GM23338 (cell line): ENCODE data around the gene VPS35. TPM values are rescaled to one million over a fixed set of nuclear protein-coding genes. Genes with fewer than 3 reads are reported as not detected.

Experiments used
- ATAC-seq: fragments of 200-7000 bp; cut with Tn5 transposase; 3 replicates; pipeline ENCODE4 v1.9.1; 2020
- DNase-seq: peaks from one replicate; pipeline ENCODE4 v3.0.0-alpha.2; 2015; ENCODE audit warnings: low spot score
- H2AFZ ChIP-seq: fragments of 200-600 bp; sonication (generic); 2 replicates; pipeline ENCODE4 v1.8.0; 2016; ENCODE audit warnings: antibody characterized with exemption, mild to moderate bottlenecking, moderate library complexity
- H3F3A ChIP-seq: fragments of 200-600 bp; sonication (generic); replicated peaks from 2 replicates; pipeline ENCODE4 v1.8.0; 2017; ENCODE audit warnings: antibody characterized with exemption, mixed run types, low read depth
- H3K27ac ChIP-seq: fragments of 200-600 bp; sonication (generic); 2 replicates; pipeline ENCODE4 v1.6.1; 2016; ENCODE audit warnings: low read depth
- H3K27me3 ChIP-seq: fragments of 200-600 bp; sonication (generic); 2 replicates; pipeline ENCODE4 v1.8.0; 2016; ENCODE audit warnings: mild to moderate bottlenecking, mixed run types, moderate library complexity; ENCODE audit not compliant: insufficient read depth
- H3K36me3 ChIP-seq: fragments of 200-600 bp; sonication (generic); 2 replicates; pipeline ENCODE4 v1.8.0; 2016; ENCODE audit warnings: mild to moderate bottlenecking; ENCODE audit not compliant: insufficient read depth
- H3K4me1 ChIP-seq: fragments of 200-600 bp; sonication (generic); 2 replicates; pipeline ENCODE4 v1.8.0; 2016; ENCODE audit warnings: mild to moderate bottlenecking, moderate library complexity; ENCODE audit not compliant: insufficient read depth
- H3K4me2 ChIP-seq: fragments of 200-600 bp; sonication (generic); 2 replicates; pipeline ENCODE4 v1.7.1; 2017; ENCODE audit warnings: mixed run types
- H3K4me3 ChIP-seq: fragments of 200-600 bp; sonication (generic); 2 replicates; pipeline ENCODE4 v1.6.1; 2016; ENCODE audit warnings: mixed run types
- H3K79me2 ChIP-seq: fragments of 200-600 bp; sonication (generic); replicated peaks from 2 replicates; pipeline ENCODE4 v1.8.0; 2017; ENCODE audit warnings: mild to moderate bottlenecking; ENCODE audit not compliant: insufficient read depth
- H3K9me2 ChIP-seq: fragments of 200-600 bp; sonication (generic); 2 replicates; pipeline ENCODE4 v1.8.0; 2017; ENCODE audit not compliant: insufficient read depth
- H4K20me1 ChIP-seq: fragments of 200-600 bp; sonication (generic); replicated peaks from 2 replicates; pipeline ENCODE4 v1.8.0; 2017; ENCODE audit warnings: mild to moderate bottlenecking; ENCODE audit not compliant: insufficient read depth
- H3K27ac Mint-ChIP-seq: 2 replicates; pipeline ENCODE4 v1.8.0; 2020; ENCODE audit warnings: inconsistent platforms, mild to moderate bottlenecking, moderate library complexity, mixed read lengths
- H3K27me3 Mint-ChIP-seq: 3 replicates; pipeline ENCODE4 v1.8.0; 2022; ENCODE audit warnings: low read depth, mild to moderate bottlenecking, moderate library complexity, mixed read lengths, inconsistent platforms; ENCODE audit not compliant: insufficient read depth, poor library complexity
- H3K36me3 Mint-ChIP-seq: 3 replicates; pipeline ENCODE4 v1.8.0; 2021; ENCODE audit warnings: low read depth, mild to moderate bottlenecking, inconsistent platforms, moderate library complexity, mixed read lengths
- H3K4me1 Mint-ChIP-seq: 3 replicates; pipeline ENCODE4 v1.8.0; 2020; ENCODE audit warnings: mild to moderate bottlenecking, inconsistent platforms, mixed read lengths
- H3K4me3 Mint-ChIP-seq: 3 replicates; pipeline ENCODE4 v1.8.0; 2021; ENCODE audit warnings: moderate library complexity, mild to moderate bottlenecking, inconsistent platforms, mixed read lengths
- H3K9me3 Mint-ChIP-seq: 3 replicates; pipeline ENCODE4 v1.8.0; 2020; ENCODE audit warnings: moderate library complexity, mild to moderate bottlenecking, inconsistent platforms, mixed read lengths
- CREB1 ChIP-seq: fragments of 250-450 bp; sonication (Bioruptor Pico); IDR thresholded peaks from 2 replicates; pipeline ENCODE4 v1.5.0; 2020; ENCODE audit warnings: low read depth, mild to moderate bottlenecking, moderate library complexity
- EZH2 ChIP-seq: fragments of 200-600 bp; sonication (generic); IDR thresholded peaks from one replicate; pipeline ENCODE4 v1.8.0; 2017; ENCODE audit warnings: antibody characterized with exemption, mild to moderate bottlenecking, low read depth; ENCODE audit not compliant: unreplicated experiment
- EZH2phosphoT487 ChIP-seq: fragments of 200-600 bp; sonication (generic); IDR thresholded peaks from one replicate; pipeline ENCODE4 v1.8.1; 2018; ENCODE audit warnings: antibody characterized with exemption; ENCODE audit not compliant: unreplicated experiment
- JUNB ChIP-seq: IDR thresholded peaks from one replicate; pipeline ENCODE4 v1.6.1; 2016; ENCODE audit warnings: antibody characterized with exemption; ENCODE audit not compliant: unreplicated experiment
- NANOG ChIP-seq: IDR thresholded peaks from 2 replicates; pipeline ENCODE4 v1.6.1; 2016; ENCODE audit warnings: antibody characterized with exemption, borderline replicate concordance
- POLR2AphosphoS5 ChIP-seq: IDR thresholded peaks from 2 replicates; pipeline ENCODE4 v1.6.1; 2016; ENCODE audit warnings: antibody characterized with exemption, low read depth
- STAT1 ChIP-seq: IDR thresholded peaks from one replicate; pipeline ENCODE4 v1.6.1; 2016; ENCODE audit warnings: antibody characterized with exemption; ENCODE audit not compliant: unreplicated experiment
- ZNF114 ChIP-seq: fragments of 250-450 bp; sonication (Bioruptor Pico); IDR thresholded peaks from 2 replicates; pipeline ENCODE4 v1.5.0; 2020; ENCODE audit warnings: mild to moderate bottlenecking, moderate library complexity
- ZNF331 ChIP-seq: fragments of 250-450 bp; sonication (Bioruptor Pico); IDR thresholded peaks from 2 replicates; pipeline ENCODE4 v1.5.0; 2020; ENCODE audit warnings: low read depth, mild to moderate bottlenecking, moderate library complexity
- polyA plus RNA-seq: library from polyadenylated mRNA; unstranded; fragments of >200 nt; fragmentation: Nextera tagmentation; extraction: Ambion mirVana; gene quantifications from 2 replicates; pipeline ENCODE4 v1.2.1, GENCODE V29; 2016
- total RNA-seq: library from RNA; depleted of rRNA; stranded (reverse); fragments of >200 nt; shearing (Covaris generic); gene quantifications from 2 replicates; pipeline ENCODE4 v1.2.3, GENCODE V29; 2014
- TF ChIP-seq, protein P1 (sequence below): fragments of 250-450 bp; sonication (Bioruptor Pico); IDR thresholded peaks from 2 replicates; pipeline ENCODE4 v1.5.0; 2020; ENCODE audit warnings: mild to moderate bottlenecking, moderate library complexity
- TF ChIP-seq, protein P2 (sequence below), 2 experiments: fragments of 200-600 bp in 1 of 2; sonication (generic) in 1 of 2; conservative IDR thresholded peaks; 2 replicates each; pipeline versions ENCODE4 v1.5.1 to v1.6.1; 2016 to 2017; ENCODE audit warnings: antibody characterized with exemption in 2 of 2, low read depth in 2 of 2, mild to moderate bottlenecking in 2 of 2, moderate library complexity in 1 of 2
- TF ChIP-seq, protein P3 (sequence below): IDR thresholded peaks from one replicate; pipeline ENCODE4 v1.6.1; 2018; ENCODE audit warnings: antibody characterized with exemption; ENCODE audit not compliant: unreplicated experiment
- TF ChIP-seq, protein P4 (sequence below): IDR thresholded peaks from 2 replicates; pipeline ENCODE4 v1.6.1; 2016; ENCODE audit warnings: antibody characterized with exemption

The VPS35 gene
- total and polyA plus RNA-seq, 2 experiments from 2014 or later, result 31.1 to 40.0 TPM

DNA sequence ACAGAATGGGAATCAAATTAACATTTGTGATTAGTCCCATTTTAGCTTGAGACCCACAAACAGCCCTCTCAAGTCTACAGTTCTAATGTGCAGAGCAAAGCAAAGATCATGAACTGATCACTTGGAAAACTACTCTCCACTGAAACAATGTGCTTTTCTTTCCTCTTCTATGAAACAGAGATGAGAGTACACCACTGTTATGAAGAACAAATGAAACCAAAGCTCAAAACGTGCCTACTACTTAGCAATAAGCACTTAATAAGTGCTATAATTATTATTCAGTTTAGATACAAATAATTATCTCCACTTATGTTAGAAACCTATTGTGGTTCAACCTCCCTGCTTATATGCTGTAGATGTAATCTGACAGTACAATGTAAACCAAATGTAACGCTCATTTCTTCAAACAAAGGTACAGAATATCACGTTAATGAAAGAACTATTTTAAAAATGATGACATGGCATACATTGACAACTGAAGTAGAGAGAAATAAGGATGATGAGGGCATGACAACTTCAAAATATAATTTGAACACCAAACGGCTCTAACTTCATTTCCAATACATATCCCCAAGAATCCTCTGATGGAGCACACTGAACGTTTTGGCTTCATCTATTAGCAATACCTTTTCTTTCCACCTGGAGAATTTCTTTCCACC lies 2.0 kb downstream of the VPS35 start:
- DNase-seq, result no peak
- Histone ChIP-seq H3K27ac (no peak overlapping the region), H3K27me3 (no peaks in the 10 kb centered on the region), H3F3A (no peaks in the 10 kb centered on the region), H3K4me1 (peaks cover 36% of the 10 kb centered on the region), H3K79me2 (peaks cover 88% of the 10 kb centered on the region), H4K20me1 (peaks cover 52% of the 10 kb centered on the region), H2AFZ (no peak overlapping the region), H3K9me2 (no peaks in the 10 kb centered on the region), H3K36me3 (peaks cover 2% of the 10 kb centered on the region; the same call in 1 of the 2 replicates), H3K4me3 (peak overlapping the region; percentile 87), H3K4me2 (peak overlapping the region; percentile 85)
- TF ChIP-seq, protein P1, sequence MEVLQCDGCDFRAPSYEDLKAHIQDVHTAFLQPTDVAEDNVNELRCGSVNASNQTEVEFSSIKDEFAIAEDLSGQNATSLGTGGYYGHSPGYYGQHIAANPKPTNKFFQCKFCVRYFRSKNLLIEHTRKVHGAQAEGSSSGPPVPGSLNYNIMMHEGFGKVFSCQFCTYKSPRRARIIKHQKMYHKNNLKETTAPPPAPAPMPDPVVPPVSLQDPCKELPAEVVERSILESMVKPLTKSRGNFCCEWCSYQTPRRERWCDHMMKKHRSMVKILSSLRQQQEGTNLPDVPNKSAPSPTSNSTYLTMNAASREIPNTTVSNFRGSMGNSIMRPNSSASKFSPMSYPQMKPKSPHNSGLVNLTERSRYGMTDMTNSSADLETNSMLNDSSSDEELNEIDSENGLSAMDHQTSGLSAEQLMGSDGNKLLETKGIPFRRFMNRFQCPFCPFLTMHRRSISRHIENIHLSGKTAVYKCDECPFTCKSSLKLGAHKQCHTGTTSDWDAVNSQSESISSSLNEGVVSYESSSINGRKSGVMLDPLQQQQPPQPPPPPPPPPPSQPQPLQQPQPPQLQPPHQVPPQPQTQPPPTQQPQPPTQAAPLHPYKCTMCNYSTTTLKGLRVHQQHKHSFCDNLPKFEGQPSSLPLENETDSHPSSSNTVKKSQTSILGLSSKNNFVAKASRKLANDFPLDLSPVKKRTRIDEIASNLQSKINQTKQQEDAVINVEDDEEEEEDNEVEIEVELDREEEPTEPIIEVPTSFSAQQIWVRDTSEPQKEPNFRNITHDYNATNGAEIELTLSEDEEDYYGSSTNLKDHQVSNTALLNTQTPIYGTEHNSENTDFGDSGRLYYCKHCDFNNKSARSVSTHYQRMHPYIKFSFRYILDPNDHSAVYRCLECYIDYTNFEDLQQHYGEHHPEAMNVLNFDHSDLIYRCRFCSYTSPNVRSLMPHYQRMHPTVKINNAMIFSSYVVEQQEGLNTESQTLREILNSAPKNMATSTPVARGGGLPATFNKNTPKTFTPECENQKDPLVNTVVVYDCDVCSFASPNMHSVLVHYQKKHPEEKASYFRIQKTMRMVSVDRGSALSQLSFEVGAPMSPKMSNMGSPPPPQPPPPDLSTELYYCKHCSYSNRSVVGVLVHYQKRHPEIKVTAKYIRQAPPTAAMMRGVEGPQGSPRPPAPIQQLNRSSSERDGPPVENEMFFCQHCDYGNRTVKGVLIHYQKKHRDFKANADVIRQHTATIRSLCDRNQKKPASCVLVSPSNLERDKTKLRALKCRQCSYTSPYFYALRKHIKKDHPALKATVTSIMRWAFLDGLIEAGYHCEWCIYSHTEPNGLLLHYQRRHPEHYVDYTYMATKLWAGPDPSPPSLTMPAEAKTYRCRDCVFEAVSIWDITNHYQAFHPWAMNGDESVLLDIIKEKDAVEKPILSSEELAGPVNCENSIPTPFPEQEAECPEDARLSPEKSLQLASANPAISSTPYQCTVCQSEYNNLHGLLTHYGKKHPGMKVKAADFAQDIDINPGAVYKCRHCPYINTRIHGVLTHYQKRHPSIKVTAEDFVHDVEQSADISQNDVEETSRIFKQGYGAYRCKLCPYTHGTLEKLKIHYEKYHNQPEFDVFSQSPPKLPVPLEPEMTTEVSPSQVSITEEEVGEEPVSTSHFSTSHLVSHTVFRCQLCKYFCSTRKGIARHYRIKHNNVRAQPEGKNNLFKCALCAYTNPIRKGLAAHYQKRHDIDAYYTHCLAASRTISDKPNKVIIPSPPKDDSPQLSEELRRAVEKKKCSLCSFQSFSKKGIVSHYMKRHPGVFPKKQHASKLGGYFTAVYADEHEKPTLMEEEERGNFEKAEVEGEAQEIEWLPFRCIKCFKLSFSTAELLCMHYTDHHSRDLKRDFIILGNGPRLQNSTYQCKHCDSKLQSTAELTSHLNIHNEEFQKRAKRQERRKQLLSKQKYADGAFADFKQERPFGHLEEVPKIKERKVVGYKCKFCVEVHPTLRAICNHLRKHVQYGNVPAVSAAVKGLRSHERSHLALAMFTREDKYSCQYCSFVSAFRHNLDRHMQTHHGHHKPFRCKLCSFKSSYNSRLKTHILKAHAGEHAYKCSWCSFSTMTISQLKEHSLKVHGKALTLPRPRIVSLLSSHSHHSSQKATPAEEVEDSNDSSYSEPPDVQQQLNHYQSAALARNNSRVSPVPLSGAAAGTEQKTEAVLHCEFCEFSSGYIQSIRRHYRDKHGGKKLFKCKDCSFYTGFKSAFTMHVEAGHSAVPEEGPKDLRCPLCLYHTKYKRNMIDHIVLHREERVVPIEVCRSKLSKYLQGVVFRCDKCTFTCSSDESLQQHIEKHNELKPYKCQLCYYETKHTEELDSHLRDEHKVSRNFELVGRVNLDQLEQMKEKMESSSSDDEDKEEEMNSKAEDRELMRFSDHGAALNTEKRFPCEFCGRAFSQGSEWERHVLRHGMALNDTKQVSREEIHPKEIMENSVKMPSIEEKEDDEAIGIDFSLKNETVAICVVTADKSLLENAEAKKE (CRISPR knock-in tag), result no peak
- TF ChIP-seq NANOG, result no peak
- TF ChIP-seq ZNF114 (CRISPR knock-in tag), result no peak
- TF ChIP-seq EZH2, result no peak
- TF ChIP-seq STAT1, result no peak
- no peak for TF ChIP-seq CREB1
- no peak for TF ChIP-seq EZH2phosphoT487
- TF ChIP-seq, protein P2, sequence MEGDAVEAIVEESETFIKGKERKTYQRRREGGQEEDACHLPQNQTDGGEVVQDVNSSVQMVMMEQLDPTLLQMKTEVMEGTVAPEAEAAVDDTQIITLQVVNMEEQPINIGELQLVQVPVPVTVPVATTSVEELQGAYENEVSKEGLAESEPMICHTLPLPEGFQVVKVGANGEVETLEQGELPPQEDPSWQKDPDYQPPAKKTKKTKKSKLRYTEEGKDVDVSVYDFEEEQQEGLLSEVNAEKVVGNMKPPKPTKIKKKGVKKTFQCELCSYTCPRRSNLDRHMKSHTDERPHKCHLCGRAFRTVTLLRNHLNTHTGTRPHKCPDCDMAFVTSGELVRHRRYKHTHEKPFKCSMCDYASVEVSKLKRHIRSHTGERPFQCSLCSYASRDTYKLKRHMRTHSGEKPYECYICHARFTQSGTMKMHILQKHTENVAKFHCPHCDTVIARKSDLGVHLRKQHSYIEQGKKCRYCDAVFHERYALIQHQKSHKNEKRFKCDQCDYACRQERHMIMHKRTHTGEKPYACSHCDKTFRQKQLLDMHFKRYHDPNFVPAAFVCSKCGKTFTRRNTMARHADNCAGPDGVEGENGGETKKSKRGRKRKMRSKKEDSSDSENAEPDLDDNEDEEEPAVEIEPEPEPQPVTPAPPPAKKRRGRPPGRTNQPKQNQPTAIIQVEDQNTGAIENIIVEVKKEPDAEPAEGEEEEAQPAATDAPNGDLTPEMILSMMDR (conservative IDR thresholded peaks at IDR 0.05; ENCODE audit: low read depth in 2 of 2), result no peak
- TF ChIP-seq JUNB, result no peak
- no peak for TF ChIP-seq POLR2AphosphoS5
- TF ChIP-seq ZNF331 (CRISPR knock-in tag), result no peak
- TF ChIP-seq, protein P3, sequence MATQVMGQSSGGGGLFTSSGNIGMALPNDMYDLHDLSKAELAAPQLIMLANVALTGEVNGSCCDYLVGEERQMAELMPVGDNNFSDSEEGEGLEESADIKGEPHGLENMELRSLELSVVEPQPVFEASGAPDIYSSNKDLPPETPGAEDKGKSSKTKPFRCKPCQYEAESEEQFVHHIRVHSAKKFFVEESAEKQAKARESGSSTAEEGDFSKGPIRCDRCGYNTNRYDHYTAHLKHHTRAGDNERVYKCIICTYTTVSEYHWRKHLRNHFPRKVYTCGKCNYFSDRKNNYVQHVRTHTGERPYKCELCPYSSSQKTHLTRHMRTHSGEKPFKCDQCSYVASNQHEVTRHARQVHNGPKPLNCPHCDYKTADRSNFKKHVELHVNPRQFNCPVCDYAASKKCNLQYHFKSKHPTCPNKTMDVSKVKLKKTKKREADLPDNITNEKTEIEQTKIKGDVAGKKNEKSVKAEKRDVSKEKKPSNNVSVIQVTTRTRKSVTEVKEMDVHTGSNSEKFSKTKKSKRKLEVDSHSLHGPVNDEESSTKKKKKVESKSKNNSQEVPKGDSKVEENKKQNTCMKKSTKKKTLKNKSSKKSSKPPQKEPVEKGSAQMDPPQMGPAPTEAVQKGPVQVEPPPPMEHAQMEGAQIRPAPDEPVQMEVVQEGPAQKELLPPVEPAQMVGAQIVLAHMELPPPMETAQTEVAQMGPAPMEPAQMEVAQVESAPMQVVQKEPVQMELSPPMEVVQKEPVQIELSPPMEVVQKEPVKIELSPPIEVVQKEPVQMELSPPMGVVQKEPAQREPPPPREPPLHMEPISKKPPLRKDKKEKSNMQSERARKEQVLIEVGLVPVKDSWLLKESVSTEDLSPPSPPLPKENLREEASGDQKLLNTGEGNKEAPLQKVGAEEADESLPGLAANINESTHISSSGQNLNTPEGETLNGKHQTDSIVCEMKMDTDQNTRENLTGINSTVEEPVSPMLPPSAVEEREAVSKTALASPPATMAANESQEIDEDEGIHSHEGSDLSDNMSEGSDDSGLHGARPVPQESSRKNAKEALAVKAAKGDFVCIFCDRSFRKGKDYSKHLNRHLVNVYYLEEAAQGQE, result no peak
- TF ChIP-seq, protein P4, sequence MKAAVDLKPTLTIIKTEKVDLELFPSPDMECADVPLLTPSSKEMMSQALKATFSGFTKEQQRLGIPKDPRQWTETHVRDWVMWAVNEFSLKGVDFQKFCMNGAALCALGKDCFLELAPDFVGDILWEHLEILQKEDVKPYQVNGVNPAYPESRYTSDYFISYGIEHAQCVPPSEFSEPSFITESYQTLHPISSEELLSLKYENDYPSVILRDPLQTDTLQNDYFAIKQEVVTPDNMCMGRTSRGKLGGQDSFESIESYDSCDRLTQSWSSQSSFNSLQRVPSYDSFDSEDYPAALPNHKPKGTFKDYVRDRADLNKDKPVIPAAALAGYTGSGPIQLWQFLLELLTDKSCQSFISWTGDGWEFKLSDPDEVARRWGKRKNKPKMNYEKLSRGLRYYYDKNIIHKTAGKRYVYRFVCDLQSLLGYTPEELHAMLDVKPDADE, result no peak
- Mint-ChIP-seq H3K36me3 (no peaks in the 10 kb centered on the region; the same call in none of the 3 replicates), H3K4me3 (no peak overlapping the region), H3K9me3 (no peaks in the 10 kb centered on the region), H3K27ac (no peak overlapping the region), H3K4me1 (peaks cover 34% of the 10 kb centered on the region), H3K27me3 (peaks cover 2% of the 10 kb centered on the region)
- ATAC-seq, result no peak
